Cardiac muscle cell (in vitro differentiated cells and primary cell): ENCODE measurements around the gene SH3RF1. TPM values are rescaled to one million over a fixed set of nuclear protein-coding genes. Genes with fewer than 3 reads are reported as not detected.
"Not testable (repeated sequence)": the region's sequence is repeated elsewhere in the genome, so short reads cannot be mapped to it uniquely, and the experiment has no call there.

ENCODE experiments used
- DNase-seq, 2 donors: peaks; one replicate each; pipeline versions ENCODE4 v3.0.0 to v3.0.0-alpha.2; 2010 to 2017; ENCODE audit warnings: low read depth in 1 of 2, low spot score in 1 of 2
- H3K27ac ChIP-seq: fragments of 200-600 bp; sonication (generic); 2 replicates; pipeline ENCODE4 v1.5.1; 2016
- H3K27me3 ChIP-seq: fragments of 200-600 bp; sonication (generic); 2 replicates; pipeline ENCODE4 v1.6.0; 2016; ENCODE audit warnings: control low read depth
- H3K36me3 ChIP-seq: fragments of 200-600 bp; sonication (generic); 2 replicates; pipeline ENCODE4 v1.5.1; 2016; ENCODE audit warnings: control low read depth
- H3K4me1 ChIP-seq: fragments of 200-600 bp; sonication (generic); 2 replicates; pipeline ENCODE4 v1.8.1; 2017; ENCODE audit warnings: low read depth, mild to moderate bottlenecking, mixed run types
- H3K4me3 ChIP-seq: fragments of 200-600 bp; sonication (generic); 2 replicates; pipeline ENCODE4 v1.5.1; 2016; ENCODE audit warnings: mild to moderate bottlenecking
- H3K9me3 ChIP-seq: fragments of 200-600 bp; sonication (generic); 2 replicates; pipeline ENCODE4 v1.5.1; 2017; ENCODE audit warnings: low read depth, mild to moderate bottlenecking, control low read depth
- polyA plus RNA-seq: library from polyadenylated mRNA; unstranded; fragments of >200 nt; fragmentation: Nextera tagmentation; extraction: Ambion mirVana; gene quantifications from 2 replicates; pipeline ENCODE4 v1.2.1, GENCODE V29; 2016
- total RNA-seq: library from RNA; depleted of rRNA; stranded (reverse); fragments of >200 nt; gene quantifications from 2 replicates; pipeline ENCODE4 v1.2.3, GENCODE V29; 2016
- TF ChIP-seq, protein P1 (sequence below): IDR thresholded peaks from 2 replicates; pipeline ENCODE4 v1.5.1; 2012; ENCODE audit warnings: low read depth, mild to moderate bottlenecking, low read length

The SH3RF1 gene
- total and polyA plus RNA-seq, 2 experiments from 2014 or later: 3.4 to 4.3 TPM

DNA sequence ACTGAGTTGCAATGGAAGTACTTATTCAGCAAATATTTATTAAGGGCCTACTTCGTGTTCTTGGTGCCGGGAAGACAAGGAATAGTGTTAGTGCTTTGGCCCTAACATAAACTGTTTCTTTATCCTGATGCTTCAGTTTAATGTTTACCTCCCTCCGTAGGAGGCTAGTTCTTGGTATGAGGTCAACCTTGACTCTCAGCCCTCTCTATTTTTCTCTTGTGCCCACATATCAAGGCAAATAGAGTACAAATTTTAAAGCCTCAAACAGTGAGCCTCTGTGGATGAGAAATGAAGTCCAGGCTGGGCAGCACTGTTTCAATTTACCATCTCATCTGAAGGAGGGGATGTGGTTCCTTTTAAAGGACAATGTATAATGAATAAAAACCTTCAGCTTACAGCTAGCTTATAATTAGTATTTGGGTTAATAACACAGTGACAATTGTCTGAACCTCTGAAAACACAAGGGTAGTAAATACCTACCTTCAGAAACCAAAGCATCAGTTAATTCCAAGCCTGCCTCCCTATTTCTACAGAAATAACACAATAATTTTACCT is 68.5 kb downstream of the SH3RF1 start:
- Histone ChIP-seq H3K27ac (no peak overlapping the region), H3K4me1 (no peaks in the 10 kb centered on the region), H3K27me3 (no peaks in the 10 kb centered on the region), H3K36me3 (no peaks in the 10 kb centered on the region), H3K9me3 (no peaks in the 10 kb centered on the region), H3K4me3 (no peak overlapping the region)
- TF ChIP-seq, protein P1, sequence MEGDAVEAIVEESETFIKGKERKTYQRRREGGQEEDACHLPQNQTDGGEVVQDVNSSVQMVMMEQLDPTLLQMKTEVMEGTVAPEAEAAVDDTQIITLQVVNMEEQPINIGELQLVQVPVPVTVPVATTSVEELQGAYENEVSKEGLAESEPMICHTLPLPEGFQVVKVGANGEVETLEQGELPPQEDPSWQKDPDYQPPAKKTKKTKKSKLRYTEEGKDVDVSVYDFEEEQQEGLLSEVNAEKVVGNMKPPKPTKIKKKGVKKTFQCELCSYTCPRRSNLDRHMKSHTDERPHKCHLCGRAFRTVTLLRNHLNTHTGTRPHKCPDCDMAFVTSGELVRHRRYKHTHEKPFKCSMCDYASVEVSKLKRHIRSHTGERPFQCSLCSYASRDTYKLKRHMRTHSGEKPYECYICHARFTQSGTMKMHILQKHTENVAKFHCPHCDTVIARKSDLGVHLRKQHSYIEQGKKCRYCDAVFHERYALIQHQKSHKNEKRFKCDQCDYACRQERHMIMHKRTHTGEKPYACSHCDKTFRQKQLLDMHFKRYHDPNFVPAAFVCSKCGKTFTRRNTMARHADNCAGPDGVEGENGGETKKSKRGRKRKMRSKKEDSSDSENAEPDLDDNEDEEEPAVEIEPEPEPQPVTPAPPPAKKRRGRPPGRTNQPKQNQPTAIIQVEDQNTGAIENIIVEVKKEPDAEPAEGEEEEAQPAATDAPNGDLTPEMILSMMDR: no peak
- DNase-seq: no peak

DNA sequence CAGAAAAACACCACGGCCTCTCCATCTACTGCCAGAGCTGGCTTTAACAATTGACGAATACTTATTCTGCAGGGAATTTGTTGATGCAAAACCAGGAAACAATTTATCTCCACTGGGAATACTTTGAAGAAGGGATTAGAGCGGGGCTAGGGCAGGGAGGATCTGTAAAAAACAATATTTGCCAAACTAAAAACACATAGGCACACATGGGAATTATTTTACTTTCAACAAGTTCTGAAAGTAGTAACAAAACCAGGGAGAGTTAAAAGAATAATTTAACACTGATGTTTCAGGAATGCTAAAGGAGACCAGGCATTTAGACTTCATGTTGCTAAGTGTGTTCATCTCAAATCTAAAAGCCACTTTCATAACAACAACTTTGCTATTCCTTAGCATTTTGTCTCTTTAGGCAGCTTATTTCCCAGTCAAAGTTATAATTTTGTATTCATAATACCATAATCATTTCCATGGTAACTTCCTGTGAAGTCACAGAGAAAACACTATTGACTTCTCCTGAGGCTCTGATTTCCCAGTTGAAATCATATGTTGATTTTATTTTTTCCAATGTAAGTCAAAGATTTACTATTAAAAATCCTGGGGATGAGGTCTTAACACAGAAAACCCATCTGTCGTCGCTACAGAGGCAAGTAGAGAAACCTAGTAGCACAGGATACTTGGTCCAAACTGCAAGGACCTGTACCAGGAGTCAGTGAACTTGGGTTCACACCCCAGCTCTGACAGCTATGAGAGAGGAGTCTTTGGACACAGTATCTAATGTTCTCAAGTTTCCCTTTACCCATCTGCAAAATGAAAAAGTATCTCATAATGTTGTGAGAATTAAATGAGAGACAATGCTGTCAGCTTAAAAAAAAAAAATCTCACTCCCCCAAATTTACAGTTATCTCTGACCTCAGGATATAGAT is 69.3 kb downstream of the SH3RF1 start:
- Histone ChIP-seq H3K36me3 (no peaks in the 10 kb centered on the region), H3K27me3 (no peaks in the 10 kb centered on the region), H3K27ac (no peak overlapping the region), H3K4me3 (no peak overlapping the region), H3K4me1 (no peaks in the 10 kb centered on the region), H3K9me3 (no peaks in the 10 kb centered on the region)
- peak in 1 of 2 donors; percentile 35 for DNase-seq
- TF ChIP-seq, protein P1: no peak

DNA sequence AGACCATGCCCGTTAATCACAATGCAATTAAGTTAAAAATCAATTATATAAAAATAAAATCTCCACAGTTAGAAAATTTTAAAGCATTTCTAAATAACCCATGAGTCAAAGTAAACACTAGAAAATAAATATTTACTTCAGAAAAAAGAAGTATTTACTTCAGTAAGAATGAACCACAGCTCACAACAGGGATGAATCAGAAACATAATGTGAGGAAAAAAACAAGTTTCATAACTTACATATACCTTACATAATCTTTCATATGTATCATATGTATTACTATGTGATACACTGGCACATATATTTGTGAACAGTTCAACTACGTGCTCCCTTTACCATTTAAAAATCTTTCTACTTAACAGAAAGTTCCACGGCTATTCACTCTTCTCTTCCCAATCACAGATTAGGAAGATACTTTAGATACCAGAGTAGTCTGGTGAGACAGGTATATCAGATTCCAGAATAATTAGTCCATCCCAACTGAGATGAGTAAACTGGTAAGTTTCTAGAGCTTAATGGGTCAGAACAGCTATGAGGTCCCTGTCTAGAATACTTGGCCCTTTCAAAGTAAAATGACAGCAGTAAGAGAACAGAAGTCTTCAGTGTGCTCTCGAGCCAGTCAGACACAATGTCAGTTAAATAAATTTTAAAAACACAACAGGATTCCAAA is 70.3 kb downstream of the SH3RF1 start:
- Histone ChIP-seq H3K27me3 (no peaks in the 10 kb centered on the region), H3K9me3 (no peaks in the 10 kb centered on the region), H3K36me3 (no peaks in the 10 kb centered on the region), H3K4me1 (no peaks in the 10 kb centered on the region), H3K4me3 (no peak overlapping the region), H3K27ac (no peak overlapping the region)
- no peak for DNase-seq
- TF ChIP-seq, protein P1: no peak

DNA sequence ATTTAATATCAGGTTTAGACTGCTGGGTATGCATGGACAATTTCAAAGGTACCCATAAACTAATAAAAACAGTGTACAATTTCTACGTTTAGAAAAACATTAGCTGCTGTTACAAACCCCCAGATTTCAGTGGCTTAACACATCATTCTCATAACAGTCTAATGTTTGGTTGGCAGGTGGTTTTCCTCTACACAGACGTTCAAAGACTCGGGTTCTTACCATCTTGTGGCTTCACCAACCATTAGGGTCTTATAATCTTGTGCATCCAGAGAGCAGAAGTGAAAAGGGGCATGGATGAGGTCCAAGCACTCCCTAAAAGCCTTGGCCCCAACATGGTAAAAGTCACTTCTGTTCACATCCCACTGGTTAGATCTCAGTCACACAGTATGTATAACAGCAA is 71.6 kb downstream of the SH3RF1 start:
- H3K4me3 ChIP-seq: no peak overlapping the region
- H3K9me3 ChIP-seq: no peaks in the 10 kb centered on the region
- H3K27me3 ChIP-seq: no peaks in the 10 kb centered on the region
- no peaks in the 10 kb centered on the region for H3K36me3 ChIP-seq
- no peak overlapping the region for H3K27ac ChIP-seq
- TF ChIP-seq, protein P1: no peak
- DNase-seq: no peak
- H3K4me1 ChIP-seq: no peaks in the 10 kb centered on the region

DNA sequence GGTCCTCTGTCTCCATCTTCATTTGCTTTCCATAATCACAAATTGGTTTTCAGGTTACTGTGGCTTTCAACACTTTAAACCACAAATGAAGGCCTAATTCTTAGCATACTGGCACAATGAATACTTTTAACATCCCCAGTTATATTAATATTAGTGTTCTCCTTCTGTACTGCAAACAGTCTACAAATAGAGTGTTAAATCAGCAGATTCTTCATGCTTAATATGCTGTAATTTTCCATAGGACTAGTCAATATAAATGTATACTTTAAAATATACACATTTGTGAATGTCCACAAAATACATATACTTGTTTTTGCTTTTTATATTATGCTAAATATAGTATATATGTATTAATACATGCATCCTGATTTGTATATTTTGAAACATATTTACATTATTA is 72.6 kb downstream of the SH3RF1 start:
- Histone ChIP-seq H3K36me3 (no peaks in the 10 kb centered on the region), H3K4me1 (no peaks in the 10 kb centered on the region), H3K27me3 (no peaks in the 10 kb centered on the region), H3K27ac (no peak overlapping the region), H3K9me3 (no peaks in the 10 kb centered on the region), H3K4me3 (no peak overlapping the region)
- no peak for DNase-seq
- TF ChIP-seq, protein P1: no peak

DNA sequence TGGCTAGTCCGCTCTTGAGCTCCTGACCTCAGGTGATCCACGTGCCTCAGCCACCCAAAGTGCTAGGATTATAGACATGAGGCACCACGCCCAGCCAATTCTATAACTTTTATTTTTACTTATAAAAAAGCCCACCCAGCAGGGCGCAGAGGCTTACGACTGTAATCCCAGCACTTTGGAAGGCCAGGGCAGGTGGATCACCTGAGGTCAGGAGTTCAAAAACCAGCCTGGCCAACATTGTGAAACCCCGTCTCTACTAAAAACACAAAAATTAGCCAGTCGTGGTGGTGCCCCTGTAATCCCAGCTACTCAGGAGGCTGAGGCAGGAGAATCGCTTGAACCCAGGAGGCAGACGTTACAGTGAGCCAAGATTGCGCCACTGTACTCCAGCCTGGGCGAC is 73.5 kb downstream of the SH3RF1 start:
- H3K36me3 ChIP-seq, H3K4me3 ChIP-seq, H3K9me3 ChIP-seq, H3K4me1 ChIP-seq, H3K27ac ChIP-seq, H3K27me3 ChIP-seq, DNase-seq: not testable (repeated sequence)
